Mucosa of descending colon (tissue), 3 donors: ENCODE results near the gene PFKFB4. TPM values are rescaled to one million over a fixed set of nuclear protein-coding genes. Genes with fewer than 3 reads are reported as not detected.
"Not testable (repeated sequence)": the region's sequence is repeated elsewhere in the genome, so short reads cannot be mapped to it uniquely, and the experiment has no call there.

Source experiments
- ATAC-seq: fragments of 200-7000 bp; cut with Tn5 transposase; one replicate; pipeline ENCODE4 v1.9.1; 2020; ENCODE audit warnings: mild to moderate bottlenecking, moderate library complexity
- DNase-seq, 3 donors: peaks; one replicate each; pipeline ENCODE4 v3.0.0-alpha.2; 2020
- H3K36me3 ChIP-seq: fragments of 200-600 bp; one replicate; pipeline ENCODE4 v1.8.0; 2021; ENCODE audit warnings: low read depth, mild to moderate bottlenecking
- H3K4me1 ChIP-seq: fragments of 200-600 bp; one replicate; pipeline ENCODE4 v1.8.0; 2021; ENCODE audit warnings: low read depth, mild to moderate bottlenecking
- H3K4me3 ChIP-seq: fragments of 200-600 bp; one replicate; pipeline ENCODE4 v1.8.0; 2021; ENCODE audit warnings: mild to moderate bottlenecking
- H3K9me3 ChIP-seq: fragments of 200-600 bp; one replicate; pipeline ENCODE4 v1.8.0; 2021; ENCODE audit warnings: mild to moderate bottlenecking
- CTCF ChIP-seq: fragments of 200-600 bp; IDR thresholded peaks from one replicate; pipeline ENCODE4 v1.8.0; 2022; ENCODE audit warnings: antibody characterized with exemption, mild to moderate bottlenecking
- intact Hi-C, 2 donors: fragments of 100-400 bp; cut with DNase I in 1 of 2; cut with micrococcal nuclease in 1 of 2; formaldehyde crosslinking; loops; one replicate each; pipeline versions ENCODE4 v1.11.0 to v1.11.1; 2022; cut with DNase I, micrococcal nuclease
- total RNA-seq, 3 donors: library from RNA; stranded (reverse); fragmentation: NEBNext Ultra II Directional in 2 of 3; extraction: Animal tissue kit (Norgen Biotek cat#: 25700) in 2 of 3; gene quantifications; one replicate each; pipeline versions ENCODE4 v1.2.1 to v1.2.4, GENCODE V29; 2021 to 2023
- donor health status: DM: no; HTN: no; CAD: no; lungs with moderate emphysema.
- donor health status: DM: no; HTN: no; CAD: no.
- donor health status: DM: no; HTN: yes; CAD: no.

The PFKFB4 gene
- total RNA-seq, 3 donors from 2014 or later = 4.4 to 14.2 (median 10.8) TPM

GRCh38 chr3:48532977-48533337, 23.6 kb downstream of the PFKFB4 start:
- no peak for ATAC-seq
- Histone ChIP-seq H3K9me3 (no peaks in the 10 kb centered on the region), H3K4me1 (no peaks in the 10 kb centered on the region), H3K4me3 (no peak overlapping the region), H3K36me3 (no peaks in the 10 kb centered on the region)
- intact Hi-C loops = no loop called here
- DNase-seq = no peak
- no peak for TF ChIP-seq CTCF

GRCh38 chr3:48532271-48532976, 24.2 kb downstream of the PFKFB4 start:
- Histone ChIP-seq H3K4me1 (no peaks in the 10 kb centered on the region), H3K9me3 (no peaks in the 10 kb centered on the region), H3K4me3 (no peak overlapping the region), H3K36me3 (no peaks in the 10 kb centered on the region)
- DNase-seq = no peak
- no peak for ATAC-seq
- no peak for TF ChIP-seq CTCF
- intact Hi-C loops = no loop called here

- H3K9me3 ChIP-seq, H3K4me1 ChIP-seq, H3K36me3 ChIP-seq, H3K4me3 ChIP-seq, DNase-seq, ATAC-seq, intact Hi-C loops: not testable (repeated sequence)
Observed at GRCh38 chr3:48530701-48531100, 25.9 kb downstream of the PFKFB4 start.

- DNase-seq = no peak
- TF ChIP-seq CTCF = no peak
- Histone ChIP-seq H3K9me3 (no peaks in the 10 kb centered on the region), H3K36me3 (no peaks in the 10 kb centered on the region), H3K4me1 (no peaks in the 10 kb centered on the region), H3K4me3 (no peak overlapping the region)
- no peak for ATAC-seq
- intact Hi-C loops = no loop called here
Observed at GRCh38 chr3:48528754-48529153, 27.8 kb downstream of the PFKFB4 start.

- no peak for DNase-seq
- no peak for ATAC-seq
- no peaks in the 10 kb centered on the region for H3K9me3 ChIP-seq
- H3K36me3 ChIP-seq = no peaks in the 10 kb centered on the region
- H3K4me3 ChIP-seq = no peak overlapping the region
- intact Hi-C loops = no loop called here
- H3K4me1 ChIP-seq = no peaks in the 10 kb centered on the region
- no peak for TF ChIP-seq CTCF
Observed at GRCh38 chr3:48528048-48528447, 28.6 kb downstream of the PFKFB4 start.

- intact Hi-C loops = no loop called here
- H3K4me1 ChIP-seq = no peaks in the 10 kb centered on the region
- no peak for DNase-seq
- no peak for TF ChIP-seq CTCF
- no peak for ATAC-seq
- H3K36me3 ChIP-seq = no peaks in the 10 kb centered on the region
- H3K4me3 ChIP-seq = no peak overlapping the region
- H3K9me3 ChIP-seq = no peaks in the 10 kb centered on the region
Observed at GRCh38 chr3:48524970-48525369, 31.6 kb downstream of the PFKFB4 start.
